Body of pancreas (tissue), 4 donors: Measurements from ENCODE around the gene ABHD6. TPM values are rescaled to one million over a fixed set of nuclear protein-coding genes. Genes with fewer than 3 reads are reported as not detected.
"Not testable (repeated sequence)": the region's sequence is repeated elsewhere in the genome, so short reads cannot be mapped to it uniquely, and the experiment has no call there.

ENCODE experiments used
- ATAC-seq: fragments of 150-250 bp; one replicate; pipeline ENCODE4 v1.9.1; 2016
- DNase-seq, 4 donors: peaks; one replicate each; pipeline ENCODE4 v3.0.0-alpha.2; 2019
- H3K27ac ChIP-seq, 4 donors: fragments of 200-600 bp; sonication (generic); 1 replicate in 3 of 4; 2 replicates in 1 of 4; pipeline versions ENCODE4 v1.5.1 to v1.6.1; 2016 to 2019; ENCODE audit warnings: mild to moderate bottlenecking in 1 of 4, mixed read lengths in 1 of 4, moderate library complexity in 1 of 4
- H3K27me3 ChIP-seq, 2 donors: fragments of 200-600 bp; sonication (generic); one replicate each; pipeline ENCODE4 v1.6.0; 2016; ENCODE audit warnings: mild to moderate bottlenecking in 1 of 2
- H3K36me3 ChIP-seq, 2 donors: fragments of 200-600 bp; sonication (generic); replicated peaks in 1 of 2; 2 replicates each; pipeline ENCODE4 v1.5.1; 2016; ENCODE audit warnings: low read depth in 2 of 2; ENCODE audit not compliant: insufficient read depth in 1 of 2
- H3K4me1 ChIP-seq: fragments of 200-600 bp; sonication (generic); one replicate; pipeline ENCODE4 v1.6.0; 2016
- H3K4me3 ChIP-seq, 2 donors: fragments of 200-600 bp; sonication (generic); 1 replicate in 1 of 2; 2 replicates in 1 of 2; pipeline ENCODE4 v1.5.1; 2016 to 2019
- H3K9me3 ChIP-seq, 3 donors: fragments of 200-600 bp; sonication (generic); 1 replicate in 2 of 3; 2 replicates in 1 of 3; pipeline ENCODE4 v1.5.1; 2016
- CTCF ChIP-seq, 7 experiments: fragments of 450-650 bp in 4 of 7; fragments of 200-600 bp in 3 of 7; sonication (generic) in 3 of 7; IDR thresholded peaks; one replicate each; pipeline ENCODE4 v1.5.1; 2016 to 2019; ENCODE audit warnings: antibody characterized with exemption in 7 of 7
- POLR2A ChIP-seq, 3 donors: fragments of 450-650 bp; IDR thresholded peaks; one replicate each; pipeline ENCODE4 v1.6.1; 2016; ENCODE audit warnings: antibody characterized with exemption in 3 of 3, mild to moderate bottlenecking in 2 of 3
- WGBS, 2 donors: methylation state at CpG; one replicate each; pipeline ENCODE4 v1.1.5; 2017; 5-methylcytosine and 5-hydroxymethylcytosine counted together
- intact Hi-C: fragments of 100-400 bp; cut with DNase I; formaldehyde crosslinking; loops from one replicate; pipeline ENCODE4 v1.15.1; 2023
- total RNA-seq, 2 donors: library from RNA; depleted of rRNA; stranded (reverse); fragments of >200 nt; gene quantifications; one replicate each; pipeline ENCODE4 v1.1.0, GENCODE V29; 2016

ABHD6 gene
- total RNA-seq, 2 donors from 2014 or later = 5.3 to 6.2 TPM

GRCh38 chr3:58272891-58273290, 35.3 kb downstream of the ABHD6 start:
- Histone ChIP-seq H3K27me3 (no peaks in the 10 kb centered on the region), H3K27ac (no peak overlapping the region), H3K9me3 (no peaks in the 10 kb centered on the region), H3K4me3 (no peak overlapping the region), H3K4me1 (no peaks in the 10 kb centered on the region), H3K36me3 (no peaks in the 10 kb centered on the region)
- intact Hi-C loops = no loop called here
- ATAC-seq = no peak
- DNase-seq = no peak
- no peak for TF ChIP-seq POLR2A (IDR thresholded peaks at IDR 0.05)
- TF ChIP-seq CTCF (IDR thresholded peaks at IDR 0.05) = no peak
- WGBS, 2 donors = 83 to 84% methylated on average over 3 of the region's 3 CpGs

- ATAC-seq, DNase-seq, H3K4me3 ChIP-seq, intact Hi-C loops, H3K27me3 ChIP-seq, H3K36me3 ChIP-seq, H3K9me3 ChIP-seq, H3K27ac ChIP-seq, H3K4me1 ChIP-seq: not testable (repeated sequence)
- 86 to 90% methylated on average over 3 of the region's 3 CpGs for whole genome bisulfite sequencing, 2 donors
These were observed 35.8 kb downstream of the ABHD6 start for GRCh38 chr3:58273362-58273761.

- no peaks in the 10 kb centered on the region for H3K4me1 ChIP-seq
- H3K27ac ChIP-seq = no peak overlapping the region
- intact Hi-C loops = no loop called here
- DNase-seq = no peak
- no peak for ATAC-seq
- H3K9me3 ChIP-seq = no peaks in the 10 kb centered on the region
- 72 to 76% methylated on average over 3 of the region's 3 CpGs for WGBS, 2 donors
- H3K27me3 ChIP-seq = no peaks in the 10 kb centered on the region
- no peak overlapping the region for H3K4me3 ChIP-seq
- TF ChIP-seq POLR2A (IDR thresholded peaks at IDR 0.05) (no peak), CTCF (IDR thresholded peaks at IDR 0.05) (no peak)
- H3K36me3 ChIP-seq = no peaks in the 10 kb centered on the region
These were observed 36.5 kb downstream of the ABHD6 start for GRCh38 chr3:58274027-58274614.

- no peak overlapping the region for H3K27ac ChIP-seq
- no peaks in the 10 kb centered on the region for H3K4me1 ChIP-seq
- intact Hi-C loops = no loop called here
- WGBS, 2 donors = 59 to 73% methylated on average over 5 to 7 of the region's 7 CpGs
- H3K4me3 ChIP-seq = no peak overlapping the region
- H3K36me3 ChIP-seq = no peaks in the 10 kb centered on the region
- ATAC-seq (no peak), DNase-seq (no peak)
- H3K27me3 ChIP-seq = no peaks in the 10 kb centered on the region
- no peaks in the 10 kb centered on the region for H3K9me3 ChIP-seq
- TF ChIP-seq CTCF (IDR thresholded peaks at IDR 0.05) (no peak), POLR2A (IDR thresholded peaks at IDR 0.05) (no peak)
These were observed 43.5 kb downstream of the ABHD6 start for GRCh38 chr3:58281069-58281468.

GRCh38 chr3:58285334-58285733, 47.7 kb downstream of the ABHD6 start:
- ATAC-seq (no peak), DNase-seq (no peak)
- Histone ChIP-seq H3K9me3 (no peaks in the 10 kb centered on the region), H3K27ac (no peak overlapping the region), H3K36me3 (no peaks in the 10 kb centered on the region), H3K4me3 (no peak overlapping the region), H3K4me1 (no peaks in the 10 kb centered on the region), H3K27me3 (no peaks in the 10 kb centered on the region)
- 65 to 73% methylated on average over 7 of the region's 7 CpGs for WGBS, 2 donors
- TF ChIP-seq POLR2A (IDR thresholded peaks at IDR 0.05) (no peak), CTCF (IDR thresholded peaks at IDR 0.05) (no peak)
- intact Hi-C loops = no loop called here
